Ammon's horn (tissue), 1 donor: ENCODE measurements around the gene PPP4R3A.
"Not testable (repeated sequence)": the region's sequence is repeated elsewhere in the genome, so short reads cannot be mapped to it uniquely, and the experiment has no call there.

Experiments used
- DNase-seq: peaks from one replicate; pipeline ENCODE4 v3.0.0-alpha.2; 2016; ENCODE audit warnings: low spot score

The PPP4R3A gene

DNA sequence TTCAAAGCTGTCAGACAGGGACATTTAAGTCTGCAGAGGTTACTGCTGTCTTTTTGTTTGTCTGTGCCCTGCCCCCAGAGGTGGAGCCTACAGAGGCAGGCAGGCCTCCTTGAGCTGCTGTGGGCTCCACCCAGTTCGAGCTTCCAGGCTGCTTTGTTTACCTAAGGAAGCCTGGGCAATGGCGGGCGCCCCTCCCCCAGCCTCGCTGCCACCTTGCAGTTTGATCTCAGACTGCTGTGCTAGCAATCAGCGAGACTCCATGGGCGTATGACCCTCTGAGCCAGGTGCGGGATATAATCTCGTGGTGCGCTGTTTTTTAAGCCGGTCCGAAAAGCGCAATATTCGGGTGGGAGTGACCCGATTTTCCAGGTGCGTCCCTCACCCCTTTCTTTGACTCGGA, 73.8 kb downstream of the PPP4R3A start:
- not testable (repeated sequence) for DNase-seq

DNA sequence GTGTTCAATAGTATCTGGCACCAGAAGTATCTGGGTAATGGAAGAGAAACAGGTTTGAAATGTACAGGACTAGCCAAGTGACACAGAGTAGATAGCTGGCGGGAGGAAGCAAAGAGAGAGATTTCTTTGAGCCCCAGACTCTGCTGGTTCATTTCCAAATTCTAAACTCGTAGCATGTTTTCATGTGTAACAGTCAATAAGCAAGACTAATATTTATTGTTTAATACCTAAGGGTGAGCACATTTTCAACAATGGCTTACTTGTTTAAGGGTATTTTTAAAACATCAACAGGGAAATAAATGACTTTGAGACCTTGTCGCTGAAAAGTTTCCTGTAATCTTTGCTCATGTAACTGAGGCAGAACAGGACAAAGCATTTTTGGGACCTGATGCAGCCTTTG, 80.7 kb downstream of the PPP4R3A start:
- no peak for DNase-seq

- not testable (repeated sequence) for DNase-seq
These were observed 81.2 kb downstream of the PPP4R3A start for GRCh38 chr14:91428931-91429330.

DNA sequence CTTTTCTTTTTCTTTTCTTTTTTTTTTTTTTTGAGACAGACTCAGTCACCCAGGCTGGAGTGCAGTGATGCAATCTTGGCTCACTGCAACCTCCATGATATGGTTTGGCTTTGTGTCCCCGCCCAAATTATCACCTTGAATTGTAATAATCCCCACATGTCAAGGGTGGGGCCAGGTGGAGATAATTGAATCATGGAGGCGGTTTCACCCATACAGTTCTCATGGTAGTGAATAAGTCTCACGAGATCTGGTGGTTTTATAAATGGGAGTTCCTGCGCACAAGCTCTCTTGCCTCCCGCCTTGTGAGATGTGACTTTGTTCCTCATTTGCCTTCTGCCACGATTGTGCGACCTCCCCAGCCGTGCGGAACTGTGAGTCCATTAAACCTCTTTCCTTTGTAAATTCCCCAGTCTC, 84.6 kb downstream of the PPP4R3A start:
- DNase-seq = not testable (repeated sequence)

GRCh38 chr14:91424813-91425530, 85.1 kb downstream of the PPP4R3A start:
- DNase-seq = no peak

DNA sequence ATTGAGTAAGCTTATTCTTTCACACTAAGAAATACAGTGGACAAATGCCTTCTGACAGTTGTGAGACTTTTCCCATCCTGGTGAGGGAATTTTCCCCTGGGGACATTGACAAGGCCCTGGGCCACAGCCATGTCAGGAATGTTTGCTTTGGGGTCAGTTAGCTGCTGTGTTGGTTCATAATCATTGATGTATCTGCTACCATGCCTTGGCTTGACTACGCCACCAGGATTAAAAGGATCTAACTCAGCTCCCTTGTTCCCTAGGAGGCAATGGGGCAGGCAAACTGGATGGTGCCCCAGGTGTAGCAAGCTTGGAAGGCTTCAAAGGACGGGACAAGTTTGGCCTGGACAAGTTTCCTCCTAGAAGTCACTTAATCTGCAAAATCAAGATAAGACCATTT, 89.4 kb downstream of the PPP4R3A start:
- DNase-seq = no peak

- DNase-seq = no peak
These were observed 90.7 kb downstream of the PPP4R3A start for GRCh38 chr14:91419451-91419850.

DNA sequence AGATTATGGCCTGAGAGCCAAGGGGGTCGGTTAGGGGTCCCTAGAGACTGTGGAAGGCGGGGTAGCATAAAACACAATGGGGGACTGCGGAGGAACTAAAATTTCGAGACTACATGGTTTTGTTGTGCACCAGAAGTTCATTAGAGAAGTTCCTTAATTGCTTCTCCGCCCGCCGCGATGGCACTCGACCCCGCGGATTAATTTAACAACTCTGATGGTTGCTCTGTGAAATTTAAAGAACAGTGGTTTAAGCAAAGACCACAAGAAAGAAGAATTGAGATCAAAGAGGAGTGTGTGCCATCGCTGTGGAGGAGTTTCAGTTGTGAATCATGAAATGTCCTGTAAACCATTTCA, 91.1 kb downstream of the PPP4R3A start:
- DNase-seq = no peak

DNA sequence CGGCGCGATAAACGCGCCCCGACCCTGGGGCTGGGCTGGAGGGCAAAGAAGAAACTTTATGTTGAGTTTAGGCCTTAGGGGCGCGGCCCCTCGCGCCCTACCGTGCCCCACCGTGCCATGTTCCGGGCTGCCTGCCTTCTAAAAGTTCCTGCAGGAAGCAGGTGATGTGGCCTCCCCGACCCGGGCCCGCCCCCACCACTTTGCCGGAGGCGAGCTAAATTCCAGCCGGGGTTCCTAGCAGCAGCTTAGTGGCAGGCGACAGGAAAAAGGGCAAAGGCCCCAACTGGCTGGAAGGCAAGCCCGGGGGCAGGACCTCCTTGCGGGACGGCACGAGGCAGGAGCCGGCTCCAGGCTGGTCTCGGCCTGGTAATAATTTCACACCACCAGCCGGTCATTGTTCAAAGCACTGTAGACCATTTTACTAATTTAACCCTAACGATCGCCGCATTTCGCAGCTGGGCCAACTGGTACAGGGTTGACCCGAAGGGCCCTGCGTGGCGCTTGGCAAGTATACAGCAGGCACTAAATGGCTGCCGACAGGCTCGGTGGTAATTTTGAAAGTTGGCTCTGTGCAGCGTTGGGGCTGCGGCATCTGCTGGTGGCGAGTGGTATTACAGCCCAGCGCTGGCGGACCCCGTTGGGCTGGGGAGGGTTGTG, 91.6 kb downstream of the PPP4R3A start:
- peak; percentile 58 for DNase-seq

GRCh38 chr14:91417983-91418386, 92.1 kb downstream of the PPP4R3A start:
- no peak for DNase-seq

GRCh38 chr14:91417120-91417982, 92.8 kb downstream of the PPP4R3A start, which contains the start of gene CCDC88C:
Gene CCDC88C (minus strand): TSS chr14:91417820. CDS start chr14:91417690, 130 bp downstream.
- peak; percentile 52 for DNase-seq

- DNase-seq = no peak
These were observed 93.4 kb downstream of the PPP4R3A start for GRCh38 chr14:91416744-91417119.

DNA sequence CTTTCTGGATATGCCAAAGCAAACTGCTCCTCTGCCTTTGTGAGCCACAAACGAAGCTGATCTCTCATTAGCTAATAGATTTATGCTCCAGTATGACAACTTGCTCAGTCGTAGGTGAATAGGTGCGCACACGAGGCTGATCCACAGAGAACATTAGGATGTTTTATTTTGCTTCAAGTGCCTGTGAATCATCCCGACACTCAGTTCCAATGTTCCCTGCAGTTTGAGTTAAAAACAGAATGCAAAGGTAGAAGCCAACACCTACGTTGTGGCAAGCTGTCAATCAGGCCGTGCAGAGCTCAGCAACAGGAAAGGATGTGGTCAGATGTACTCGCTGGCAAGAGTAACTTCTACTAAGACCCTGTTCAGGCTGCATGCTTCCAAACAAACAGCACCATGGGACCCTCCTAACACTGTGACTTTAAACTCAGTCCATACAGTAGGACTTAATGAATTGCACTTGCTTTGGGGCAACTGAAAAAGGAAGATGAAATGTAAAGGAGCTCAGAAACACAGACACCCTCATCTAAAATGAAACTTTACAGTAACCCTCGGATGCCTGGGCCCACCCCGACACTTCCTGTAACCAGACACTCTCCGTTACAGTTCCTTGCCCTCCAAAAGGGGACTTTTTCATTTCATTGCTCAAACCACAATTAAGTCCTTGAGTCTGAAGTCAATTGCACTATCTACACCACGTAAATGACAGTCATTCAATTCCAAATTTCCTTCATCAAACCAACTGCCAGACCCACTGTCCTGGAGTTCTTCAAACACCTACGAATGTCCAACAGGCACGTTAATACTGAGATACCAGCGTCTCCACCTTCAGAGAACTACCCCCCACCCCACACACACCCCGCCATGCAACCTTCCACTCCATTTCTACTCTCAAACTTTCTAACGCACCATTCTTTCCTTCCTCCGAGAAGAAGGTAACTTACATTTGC, 94.0 kb downstream of the PPP4R3A start:
- no peak for DNase-seq

GRCh38 chr14:91414475-91414833, 95.7 kb downstream of the PPP4R3A start:
- no peak for DNase-seq

GRCh38 chr14:91413547-91414474, 96.3 kb downstream of the PPP4R3A start:
- no peak for DNase-seq

DNA sequence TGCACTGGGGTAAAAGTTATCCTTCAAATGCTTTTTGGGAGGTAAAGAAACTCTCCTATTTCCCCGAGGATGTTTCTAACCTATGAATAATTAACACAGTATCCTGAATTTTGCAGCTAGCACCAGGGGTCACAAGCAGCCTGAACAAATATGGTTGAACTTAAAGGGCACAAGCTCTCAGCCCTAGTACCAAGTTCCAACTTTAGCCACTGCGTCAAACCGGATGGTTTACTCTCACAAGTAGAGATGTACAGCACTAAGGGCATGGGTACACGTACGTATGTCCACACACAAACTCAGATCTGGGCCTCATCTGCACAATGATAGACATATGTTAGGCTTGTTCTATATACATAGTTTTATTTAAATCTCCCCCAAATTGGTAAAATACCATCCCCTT, 97.2 kb downstream of the PPP4R3A start:
- no peak for DNase-seq

- DNase-seq = no peak
These were observed 99.2 kb downstream of the PPP4R3A start for GRCh38 chr14:91410771-91411536.

GRCh38 chr14:91409928-91410718, 100.0 kb downstream of the PPP4R3A start:
- DNase-seq = no peak

GRCh38 chr14:91409240-91409639, 100.9 kb downstream of the PPP4R3A start:
- not testable (repeated sequence) for DNase-seq
